ENCODE measurements around the gene SRRT.
"Not testable (repeated sequence)": the region's sequence is repeated elsewhere in the genome, so short reads cannot be mapped to it uniquely, and the experiment has no call there.

The SRRT gene

GRCh38 chr7:100854899-100855298 is 20.0 kb upstream of the SRRT start:
- not testable (repeated sequence) for DNase-seq

GRCh38 chr7:100855515-100855914 is 19.4 kb upstream of the SRRT start:
- no peak for DNase-seq

- DNase-seq: no peak
These were observed 18.0 kb upstream of the SRRT start for GRCh38 chr7:100856871-100857282.

- DNase-seq: no peak
These were observed 15.0 kb upstream of the SRRT start for GRCh38 chr7:100859856-100860255.

GRCh38 chr7:100860702-100861615 is 13.9 kb upstream of the SRRT start:
- no peak for DNase-seq

GRCh38 chr7:100861616-100861985 is 13.3 kb upstream of the SRRT start:
- no peak for DNase-seq

GRCh38 chr7:100863406-100863950 is 11.4 kb upstream of the SRRT start:
- DNase-seq: no peak

GRCh38 chr7:100864263-100864845 is 10.5 kb upstream of the SRRT start:
- DNase-seq: no peak

- no peak for DNase-seq
These were observed 9.5 kb upstream of the SRRT start for GRCh38 chr7:100865372-100865911.

- DNase-seq: peak; percentile 80
These were observed 8.8 kb upstream of the SRRT start for GRCh38 chr7:100865938-100866728.

- DNase-seq: no peak
These were observed 8.2 kb upstream of the SRRT start for GRCh38 chr7:100866729-100867039.

- DNase-seq: peak; percentile 87
These were observed 7.7 kb upstream of the SRRT start, which contains the start of gene TRIP6 for GRCh38 chr7:100867040-100867775. TRIP6 (plus strand) TSS chr7:100867387; CDS start chr7:100867498, 111 bp downstream.

- DNase-seq: peak; percentile 65
These were observed 7.0 kb upstream of the SRRT start for GRCh38 chr7:100867776-100868485.

GRCh38 chr7:100873599-100874299 is 1.2 kb upstream of the SRRT start:
- DNase-seq: no peak

GRCh38 chr7:100874300-100874576 is 665 bp upstream of the SRRT start:
- peak; percentile 63 for DNase-seq

- no peak for DNase-seq
These were observed 451 bp downstream of the SRRT start for GRCh38 chr7:100875356-100875751.

- no peak for DNase-seq
These were observed 3.1 kb downstream of the SRRT start for GRCh38 chr7:100878013-100878412.

GRCh38 chr7:100878685-100879084 is 3.8 kb downstream of the SRRT start:
- DNase-seq: no peak

- DNase-seq: no peak
These were observed 4.9 kb downstream of the SRRT start for GRCh38 chr7:100879685-100880261.

GRCh38 chr7:100880645-100881044 is 5.7 kb downstream of the SRRT start:
- DNase-seq: no peak

GRCh38 chr7:100881136-100881535 is 6.2 kb downstream of the SRRT start:
- DNase-seq: no peak
